Measurements from ENCODE around the gene CEP104. TPM values are rescaled to one million over a fixed set of nuclear protein-coding genes. Genes with fewer than 3 reads are reported as not detected.
"Not testable (repeated sequence)": the region's sequence is repeated elsewhere in the genome, so short reads cannot be mapped to it uniquely, and the experiment has no call there.

CEP104 gene
- total and polyA plus RNA-seq, 10 donors: 4.5 to 49.4 (median 33.4) TPM

GRCh38 chr1:3814065-3814464 is 42.9 kb downstream of the CEP104 start:
- H3K4me3 ChIP-seq: no peak overlapping the region
- intact Hi-C loops (cut with DNase I; ENCODE audit: low total_unique reads): no loop called here
- WGBS, 5 donors: 93 to 100% (median 98%) methylated on average over 2 of the region's 2 CpGs
- H3K36me3 ChIP-seq: peaks cover 0 to 50% (median 23%) of the 10 kb centered on the region in 6 donors
- TF ChIP-seq CTCF (IDR thresholded peaks at IDR 0.05 in 8 of 11, conservative IDR thresholded peaks at IDR 0.05 in 3 of 11) (no peak), POLR2AphosphoS5 (IDR thresholded peaks at IDR 0.05) (no peak), POLR2A (IDR thresholded peaks at IDR 0.05) (no peak)
- no peak overlapping the region for H3K27ac ChIP-seq
- no peaks in the 10 kb centered on the region for H3K9me3 ChIP-seq
- no peaks in the 10 kb centered on the region for H3K27me3 ChIP-seq (replicated peaks in 1 of 7)
- no peaks in the 10 kb centered on the region for H3K4me1 ChIP-seq
- no peak for DNase-seq

- intact Hi-C loops (cut with DNase I; ENCODE audit: low total_unique reads): no loop called here
- Histone ChIP-seq H3K27ac (no peak overlapping the region), H3K4me3 (no peak overlapping the region), H3K9me3 (peaks cover 0 to 9% (median 0%) of the 10 kb centered on the region in 8 donors), H3K4me1 (no peaks in the 10 kb centered on the region), H3K36me3 (peaks cover 0 to 31% (median 21%) of the 10 kb centered on the region in 6 donors), H3K27me3 (replicated peaks in 1 of 7) (no peaks in the 10 kb centered on the region)
- WGBS, 5 donors: 39 to 63% (median 52%) methylated on average over 2 of the region's 2 CpGs
- TF ChIP-seq POLR2AphosphoS5 (IDR thresholded peaks at IDR 0.05) (no peak), POLR2A (IDR thresholded peaks at IDR 0.05) (no peak), CTCF (IDR thresholded peaks at IDR 0.05 in 8 of 11, conservative IDR thresholded peaks at IDR 0.05 in 3 of 11) (no peak)
- no peak for DNase-seq
These were observed 45.5 kb downstream of the CEP104 start for GRCh38 chr1:3811595-3811911.

- H3K27ac ChIP-seq; intact Hi-C loops (cut with DNase I; ENCODE audit: low total_unique reads); H3K4me1 ChIP-seq; H3K9me3 ChIP-seq; H3K27me3 ChIP-seq (replicated peaks in 1 of 7); DNase-seq; H3K4me3 ChIP-seq: not testable (repeated sequence)
- peaks cover 0 to 18% (median 12%) of the 10 kb centered on the region in 6 donors for H3K36me3 ChIP-seq
- WGBS, 5 donors: 73 to 87% (median 76%) methylated on average over 9 of the region's 9 CpGs
These were observed 46.8 kb downstream of the CEP104 start for GRCh38 chr1:3810149-3810761.

GRCh38 chr1:3809680-3810079 is 47.3 kb downstream of the CEP104 start:
- Histone ChIP-seq H3K27me3 (replicated peaks in 1 of 7) (no peaks in the 10 kb centered on the region), H3K9me3 (peaks cover 0 to 9% (median 0%) of the 10 kb centered on the region in 8 donors)
- intact Hi-C loops (cut with DNase I; ENCODE audit: low total_unique reads): no loop called here

More at GRCh38 chr1:3809680-3810079, 47.3 kb downstream of the CEP104 start:
- DNase-seq: no peak
- TF ChIP-seq CTCF (IDR thresholded peaks at IDR 0.05 in 8 of 11, conservative IDR thresholded peaks at IDR 0.05 in 3 of 11): no peak
- no peak for TF ChIP-seq POLR2A (IDR thresholded peaks at IDR 0.05)
- TF ChIP-seq POLR2AphosphoS5 (IDR thresholded peaks at IDR 0.05): no peak
- Histone ChIP-seq H3K27ac (no peak overlapping the region), H3K4me1 (no peaks in the 10 kb centered on the region), H3K4me3 (no peak overlapping the region), H3K36me3 (peaks cover 0 to 12% (median 7%) of the 10 kb centered on the region in 6 donors)
- 72 to 82% (median 77%) methylated on average over 5 to 7 of the region's 7 CpGs for WGBS, 5 donors

Measured in spleen (tissue), 11 donors.